ENCODE data around the gene GXYLT2.

- TF ChIP-seq CTCF (IDR thresholded peaks at IDR 0.05), result no peak
- no peak for TF ChIP-seq POLR2A (IDR thresholded peaks at IDR 0.05)
- no peak for TF ChIP-seq EP300 (IDR thresholded peaks at IDR 0.05)
- no peak for TF ChIP-seq POLR2AphosphoS5 (IDR thresholded peaks at IDR 0.05)
Observed at GRCh38 chr3:72888546-72889309, 882 bp downstream of the GXYLT2 start.

Measured in stomach (tissue), 4 donors.